ENCODE measurements around the gene TBC1D4. TPM values are rescaled to one million over a fixed set of nuclear protein-coding genes. Genes with fewer than 3 reads are reported as not detected.

The TBC1D4 gene
- total RNA-seq, 1 donor from 2014 or later, result 67.7 TPM

GRCh38 chr13:75489502-75490263 is 7.7 kb upstream of the TBC1D4 start:
- no peak for DNase-seq (ENCODE audit: extremely low read depth, low read depth, low spot score)

- DNase-seq (ENCODE audit: extremely low read depth, low read depth, low spot score), result no peak
These were observed 4.4 kb upstream of the TBC1D4 start for GRCh38 chr13:75486146-75487062.

GRCh38 chr13:75485286-75486062 is 3.5 kb upstream of the TBC1D4 start:
- DNase-seq (ENCODE audit: extremely low read depth, low read depth, low spot score), result no peak

GRCh38 chr13:75482820-75483079 is 781 bp upstream of the TBC1D4 start:
- DNase-seq (ENCODE audit: extremely low read depth, low read depth, low spot score), result no peak

GRCh38 chr13:75481176-75482069 is 546 bp downstream of the TBC1D4 start:
- no peak for DNase-seq (ENCODE audit: extremely low read depth, low read depth, low spot score)

- no peak for DNase-seq (ENCODE audit: extremely low read depth, low read depth, low spot score)
These were observed 1.2 kb downstream of the TBC1D4 start for GRCh38 chr13:75480671-75481175.

- no peak for DNase-seq (ENCODE audit: extremely low read depth, low read depth, low spot score)
These were observed 2.7 kb downstream of the TBC1D4 start for GRCh38 chr13:75479102-75479740.

- DNase-seq (ENCODE audit: extremely low read depth, low read depth, low spot score), result no peak
These were observed 3.3 kb downstream of the TBC1D4 start for GRCh38 chr13:75478659-75479058.

GRCh38 chr13:75474956-75475355 is 7.0 kb downstream of the TBC1D4 start:
- no peak for DNase-seq (ENCODE audit: extremely low read depth, low read depth, low spot score)

GRCh38 chr13:75473468-75473867 is 8.5 kb downstream of the TBC1D4 start:
- no peak for DNase-seq (ENCODE audit: extremely low read depth, low read depth, low spot score)

GRCh38 chr13:75470676-75471075 is 11.3 kb downstream of the TBC1D4 start:
- no peak for DNase-seq (ENCODE audit: extremely low read depth, low read depth, low spot score)

GRCh38 chr13:75469047-75469446 is 12.9 kb downstream of the TBC1D4 start:
- no peak for DNase-seq (ENCODE audit: extremely low read depth, low read depth, low spot score)

GRCh38 chr13:75468602-75469001 is 13.4 kb downstream of the TBC1D4 start:
- no peak for DNase-seq (ENCODE audit: extremely low read depth, low read depth, low spot score)

GRCh38 chr13:75468098-75468497 is 13.9 kb downstream of the TBC1D4 start:
- no peak for DNase-seq (ENCODE audit: extremely low read depth, low read depth, low spot score)

- no peak for DNase-seq (ENCODE audit: extremely low read depth, low read depth, low spot score)
These were observed 14.8 kb downstream of the TBC1D4 start for GRCh38 chr13:75467040-75467728.

- DNase-seq (ENCODE audit: extremely low read depth, low read depth, low spot score), result no peak
These were observed 16.7 kb downstream of the TBC1D4 start for GRCh38 chr13:75465236-75465635.

GRCh38 chr13:75461314-75461713 is 20.7 kb downstream of the TBC1D4 start:
- DNase-seq (ENCODE audit: extremely low read depth, low read depth, low spot score), result no peak

GRCh38 chr13:75460644-75461043 is 21.3 kb downstream of the TBC1D4 start:
- DNase-seq (ENCODE audit: extremely low read depth, low read depth, low spot score), result no peak

All from glomerular endothelial cell (primary cell).